Fibroblast of gingiva (primary cell): ENCODE measurements around the gene ADGRF5.

Experiments
- DNase-seq: peaks from one replicate; pipeline ENCODE4 v3.0.0-alpha.2; 2011; ENCODE audit warnings: low read depth

ADGRF5 gene

GRCh38 chr6:46930331-46930730 is 8.6 kb upstream of the ADGRF5 start:
- DNase-seq: no peak

GRCh38 chr6:46927066-46927465 is 5.3 kb upstream of the ADGRF5 start:
- DNase-seq: no peak

- no peak for DNase-seq
Measured at GRCh38 chr6:46926481-46926880, 4.7 kb upstream of the ADGRF5 start.

- DNase-seq: peak; percentile 31
Measured at GRCh38 chr6:46925563-46926253, 4.0 kb upstream of the ADGRF5 start.

- DNase-seq: no peak
Measured at GRCh38 chr6:46923476-46923875, 1.7 kb upstream of the ADGRF5 start.

- no peak for DNase-seq
Measured at GRCh38 chr6:46921059-46921458, 679 bp downstream of the ADGRF5 start.

GRCh38 chr6:46918806-46919205 is 2.9 kb downstream of the ADGRF5 start:
- no peak for DNase-seq

- DNase-seq: no peak
Measured at GRCh38 chr6:46917002-46917545, 4.7 kb downstream of the ADGRF5 start.

GRCh38 chr6:46915866-46916265 is 5.9 kb downstream of the ADGRF5 start:
- no peak for DNase-seq

- no peak for DNase-seq
Measured at GRCh38 chr6:46915380-46915779, 6.4 kb downstream of the ADGRF5 start.

GRCh38 chr6:46914279-46914810 is 7.4 kb downstream of the ADGRF5 start:
- DNase-seq: no peak

- no peak for DNase-seq
Measured at GRCh38 chr6:46909371-46909770, 12.4 kb downstream of the ADGRF5 start.

GRCh38 chr6:46906776-46907175 is 15.0 kb downstream of the ADGRF5 start:
- no peak for DNase-seq

GRCh38 chr6:46904117-46904516 is 17.6 kb downstream of the ADGRF5 start:
- DNase-seq: no peak

GRCh38 chr6:46903175-46903574 is 18.6 kb downstream of the ADGRF5 start:
- no peak for DNase-seq

- no peak for DNase-seq
Measured at GRCh38 chr6:46901882-46902314, 19.8 kb downstream of the ADGRF5 start.

- DNase-seq: no peak
Measured at GRCh38 chr6:46900266-46900665, 21.5 kb downstream of the ADGRF5 start.

GRCh38 chr6:46899659-46900058 is 22.1 kb downstream of the ADGRF5 start:
- DNase-seq: no peak

- no peak for DNase-seq
Measured at GRCh38 chr6:46898006-46898405, 23.7 kb downstream of the ADGRF5 start.

GRCh38 chr6:46896871-46897270 is 24.9 kb downstream of the ADGRF5 start:
- DNase-seq: no peak

GRCh38 chr6:46895930-46896329 is 25.8 kb downstream of the ADGRF5 start:
- DNase-seq: no peak

GRCh38 chr6:46894433-46894832 is 27.3 kb downstream of the ADGRF5 start:
- no peak for DNase-seq

GRCh38 chr6:46893648-46894047 is 28.1 kb downstream of the ADGRF5 start:
- DNase-seq: no peak

GRCh38 chr6:46891252-46891795 is 30.4 kb downstream of the ADGRF5 start:
- DNase-seq: no peak
